Esophagus squamous epithelium (tissue), 5 donors: ENCODE measurements around the gene ITGA8. TPM values are rescaled to one million over a fixed set of nuclear protein-coding genes. Genes with fewer than 3 reads are reported as not detected.

Experiments
- DNase-seq: peaks from one replicate; lab custom pipeline; 2025; lab: John Stamatoyannopoulos, UW
- H3K27ac ChIP-seq, 4 donors: fragments of 200-600 bp; sonication (generic); one replicate each; pipeline ENCODE4 v1.5.1; 2016 to 2019; ENCODE audit warnings: mild to moderate bottlenecking in 1 of 4
- H3K27me3 ChIP-seq, 4 donors: fragments of 200-600 bp; sonication (generic); 1 replicate in 3 of 4; 2 replicates in 1 of 4; pipeline versions ENCODE4 v1.5.1 to v1.6.0; 2017 to 2021; ENCODE audit warnings: antibody characterized with exemption in 1 of 4
- H3K36me3 ChIP-seq, 3 donors: fragments of 200-600 bp; sonication (generic); one replicate each; pipeline ENCODE4 v1.5.1; 2016 to 2019
- H3K4me1 ChIP-seq, 3 donors: fragments of 200-600 bp; sonication (generic); one replicate each; pipeline ENCODE4 v1.5.1; 2017 to 2019
- H3K4me3 ChIP-seq, 4 donors: fragments of 200-600 bp; sonication (generic); 1 replicate in 3 of 4; 2 replicates in 1 of 4; pipeline ENCODE4 v1.5.1; 2016 to 2019; ENCODE audit warnings: mild to moderate bottlenecking in 2 of 4, moderate library complexity in 1 of 4
- H3K9me3 ChIP-seq, 3 donors: fragments of 200-600 bp; sonication (generic); one replicate each; pipeline ENCODE4 v1.5.1; 2016 to 2019
- CTCF ChIP-seq, 6 experiments: fragments of 450-650 bp in 4 of 6; fragments of 200-600 bp in 2 of 6; sonication (generic) in 2 of 6; IDR thresholded peaks; one replicate each; pipeline ENCODE4 v1.5.1; 2016 to 2019; ENCODE audit warnings: antibody characterized with exemption in 6 of 6, mild to moderate bottlenecking in 4 of 6, moderate library complexity in 4 of 6
- POLR2A ChIP-seq, 4 donors: fragments of 450-650 bp; IDR thresholded peaks; one replicate each; pipeline ENCODE4 v1.6.1; 2017; ENCODE audit warnings: antibody characterized with exemption in 4 of 4, mild to moderate bottlenecking in 4 of 4, moderate library complexity in 3 of 4
- WGBS, 2 donors: methylation state at CpG; one replicate each; pipeline ENCODE4 v1.1.5; 2018; 5-methylcytosine and 5-hydroxymethylcytosine counted together
- intact Hi-C: fragments of 100-400 bp; cut with DNase I; formaldehyde crosslinking; loops from one replicate; pipeline ENCODE4 v1.15.0; 2022
- total RNA-seq, 4 donors: library from RNA; depleted of rRNA; stranded (reverse); fragments of >200 nt; gene quantifications; one replicate each; pipeline ENCODE4 v1.1.0, GENCODE V29; 2016
- donor health status: DM: yes; HTN: yes; CAD: no.

Gene ITGA8
- total RNA-seq, 4 donors from 2014 or later = 1.0 to 22.5 (median 7.5) TPM

DNA sequence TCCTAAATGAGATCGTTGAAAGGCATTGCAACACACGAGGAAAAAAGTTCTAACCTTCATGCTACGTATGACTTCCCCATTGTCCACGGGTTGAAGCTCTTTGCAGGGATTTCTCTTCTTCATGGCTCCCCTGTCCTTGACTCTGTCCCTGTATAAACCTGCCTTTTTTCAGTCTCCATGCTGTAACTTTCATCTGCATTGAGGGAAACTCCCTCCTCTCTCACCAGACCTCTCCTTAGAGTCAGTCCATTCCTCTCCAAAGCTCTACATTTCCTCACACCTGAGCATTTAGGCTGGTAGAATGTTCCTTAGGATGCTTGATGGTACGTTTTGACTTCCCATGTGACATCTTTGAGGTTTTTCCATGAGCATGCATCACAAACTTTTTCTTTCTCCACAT is 214.4 kb downstream of the ITGA8 start:
- no peaks in the 10 kb centered on the region for H3K27me3 ChIP-seq
- TF ChIP-seq POLR2A (IDR thresholded peaks at IDR 0.05) = no peak
- no peak for TF ChIP-seq CTCF (IDR thresholded peaks at IDR 0.05)
- intact Hi-C loops = no loop called here
- DNase-seq = no peak
- WGBS, 2 donors = 68 to 72% methylated on average over 5 of the region's 5 CpGs
- no peak overlapping the region for H3K27ac ChIP-seq
- no peak overlapping the region for H3K4me3 ChIP-seq
- no peaks in the 10 kb centered on the region for H3K36me3 ChIP-seq
- H3K4me1 ChIP-seq = no peaks in the 10 kb centered on the region
- H3K9me3 ChIP-seq = no peaks in the 10 kb centered on the region

DNA sequence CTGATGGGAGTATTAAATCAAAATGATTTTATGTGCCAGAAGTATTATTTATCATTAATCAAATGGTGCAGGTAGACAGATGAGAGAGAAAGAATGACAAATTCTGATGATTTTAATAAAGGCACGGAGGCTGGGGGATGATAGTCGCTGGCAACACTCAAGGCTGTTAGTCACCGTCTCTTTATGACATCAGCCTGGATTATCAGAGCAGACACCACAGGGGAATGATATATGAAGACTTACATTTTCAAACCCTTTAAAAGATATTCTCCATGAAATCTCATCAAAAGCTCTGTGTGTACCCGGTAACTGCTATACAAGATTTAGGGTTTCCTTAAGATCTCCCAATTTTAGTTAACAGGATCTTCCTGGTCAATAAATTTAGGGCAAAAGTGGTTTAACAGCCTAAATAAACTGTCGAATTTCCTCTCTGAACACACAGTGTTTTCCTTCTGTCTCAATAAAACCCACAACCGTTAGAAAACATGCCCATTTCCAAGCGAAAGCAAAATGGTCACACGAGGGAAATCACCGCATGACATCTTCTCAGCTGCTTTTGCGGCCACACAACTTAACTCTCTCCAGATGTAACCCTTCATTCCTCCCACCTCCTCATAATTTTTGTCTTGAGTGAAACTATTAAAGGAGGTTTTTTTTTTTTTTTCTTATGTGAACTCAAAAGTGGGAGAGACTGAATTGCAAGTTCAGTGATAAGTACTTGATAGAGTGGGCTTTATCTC is 215.5 kb downstream of the ITGA8 start:
- no peaks in the 10 kb centered on the region for H3K27me3 ChIP-seq
- H3K4me3 ChIP-seq = no peak overlapping the region
- TF ChIP-seq POLR2A (IDR thresholded peaks at IDR 0.05) (no peak), CTCF (IDR thresholded peaks at IDR 0.05) (no peak)
- no peaks in the 10 kb centered on the region for H3K4me1 ChIP-seq
- no peak overlapping the region for H3K27ac ChIP-seq
- DNase-seq = no peak
- WGBS, 2 donors = 40 to 42% methylated on average over 10 of the region's 10 CpGs
- no peaks in the 10 kb centered on the region for H3K36me3 ChIP-seq
- intact Hi-C loops = no loop called here
- no peaks in the 10 kb centered on the region for H3K9me3 ChIP-seq

DNA sequence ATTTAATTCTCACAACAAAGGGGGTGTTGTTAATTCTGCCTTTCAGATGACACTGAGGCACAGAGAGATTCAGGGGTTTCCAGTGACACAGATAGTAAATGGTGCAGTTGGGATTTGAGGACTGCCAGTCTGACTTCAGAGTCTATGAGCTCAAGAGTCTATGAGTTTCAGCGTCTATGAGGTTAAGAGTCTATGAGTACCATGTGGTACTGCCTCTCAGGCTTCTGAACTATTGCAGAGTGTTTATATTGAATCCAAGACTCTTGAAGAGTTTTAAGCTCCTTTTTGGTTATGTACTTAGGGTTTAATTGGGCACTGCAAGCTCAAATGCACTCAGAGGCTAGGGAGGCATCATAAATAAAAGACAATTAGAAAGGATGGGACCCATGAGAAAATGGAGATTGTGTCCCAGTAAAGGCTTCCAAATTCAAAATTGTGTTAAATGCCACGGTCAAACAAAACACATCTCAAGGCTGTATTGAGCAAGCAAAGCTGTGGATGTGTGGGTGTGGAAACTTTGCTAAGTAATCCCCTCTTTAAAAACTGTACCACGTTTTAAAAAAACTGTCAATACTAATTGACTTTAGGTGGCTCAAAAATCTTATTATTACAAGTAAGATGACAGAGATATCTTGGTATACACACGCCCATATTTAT is 224.7 kb downstream of the ITGA8 start:
- H3K36me3 ChIP-seq = no peaks in the 10 kb centered on the region
- H3K4me3 ChIP-seq = no peak overlapping the region
- no peaks in the 10 kb centered on the region for H3K27me3 ChIP-seq
- no peak overlapping the region for H3K27ac ChIP-seq
- H3K9me3 ChIP-seq = no peaks in the 10 kb centered on the region
- TF ChIP-seq POLR2A (IDR thresholded peaks at IDR 0.05) (no peak), CTCF (IDR thresholded peaks at IDR 0.05) (no peak)
- H3K4me1 ChIP-seq = no peaks in the 10 kb centered on the region
- WGBS, 2 donors = 55 to 58% methylated on average over 4 of the region's 4 CpGs
- intact Hi-C loops = no loop called here
- DNase-seq = no peak

DNA sequence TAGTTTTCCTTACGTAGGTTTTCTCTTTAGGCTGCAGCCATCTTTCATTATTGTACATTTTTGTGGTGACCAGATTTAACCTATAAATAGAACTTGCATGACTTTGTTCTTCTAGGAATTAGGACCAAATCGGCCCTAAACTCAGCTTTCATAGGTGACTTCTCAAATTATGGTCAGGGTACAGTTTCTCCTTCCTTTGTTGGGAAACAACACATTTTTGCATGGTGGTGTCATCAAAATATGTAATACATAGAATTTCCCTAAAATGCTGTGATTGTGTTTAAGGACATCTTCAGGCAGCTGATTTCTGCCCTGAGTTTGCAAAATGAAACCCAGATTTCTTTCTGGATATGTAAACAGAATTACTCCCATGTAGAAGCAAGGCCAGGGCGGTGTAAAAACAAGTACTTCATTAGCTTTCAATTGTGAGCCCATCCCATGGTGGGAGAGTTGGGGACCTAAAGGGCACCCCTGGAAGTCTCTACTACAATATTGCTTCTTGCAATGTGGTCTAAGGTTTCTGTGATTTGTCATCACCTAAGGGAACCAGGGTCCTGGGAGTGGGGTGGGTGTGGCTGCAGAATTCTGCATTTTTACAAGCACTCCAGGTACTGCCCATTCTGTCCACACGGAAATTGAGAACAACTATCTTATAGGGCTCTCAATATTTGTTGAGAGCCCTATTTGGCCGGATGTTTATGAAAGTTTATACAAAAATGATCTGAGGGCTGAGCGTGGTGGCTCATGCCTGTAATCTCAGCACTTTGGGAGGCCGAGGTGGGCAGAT is 227.7 kb downstream of the ITGA8 start:
- WGBS, 2 donors = 76 to 85% methylated on average over 7 of the region's 7 CpGs
- Histone ChIP-seq H3K9me3 (no peaks in the 10 kb centered on the region), H3K27me3 (no peaks in the 10 kb centered on the region), H3K4me1 (peaks cover 0 to 1% (median 0%) of the 10 kb centered on the region in 3 donors), H3K36me3 (no peaks in the 10 kb centered on the region), H3K27ac (no peak overlapping the region), H3K4me3 (no peak overlapping the region)
- TF ChIP-seq CTCF (IDR thresholded peaks at IDR 0.05) (no peak), POLR2A (IDR thresholded peaks at IDR 0.05) (no peak)
- intact Hi-C loops = no loop called here
- DNase-seq = no peak

- 82 to 92% methylated on average over 3 of the region's 3 CpGs for WGBS, 2 donors
- Histone ChIP-seq H3K27ac (no peak overlapping the region), H3K4me1 (peaks cover 0 to 14% (median 5%) of the 10 kb centered on the region in 3 donors), H3K9me3 (no peaks in the 10 kb centered on the region), H3K36me3 (no peaks in the 10 kb centered on the region), H3K4me3 (no peak overlapping the region), H3K27me3 (no peaks in the 10 kb centered on the region)
- TF ChIP-seq POLR2A (IDR thresholded peaks at IDR 0.05) = no peak
- no peak for TF ChIP-seq CTCF (IDR thresholded peaks at IDR 0.05)
- intact Hi-C loops = no loop called here
- DNase-seq = no peak
Observed at GRCh38 chr10:15489431-15489830, 230.3 kb downstream of the ITGA8 start.
